IPS-20b (cell line): ENCODE results near the gene TBCK.
"Not testable (repeated sequence)": the region's sequence is repeated elsewhere in the genome, so short reads cannot be mapped to it uniquely, and the experiment has no call there.

ENCODE experiments used
- H3K27ac ChIP-seq: one replicate; pipeline ENCODE4 v1.5.1; 2013; ENCODE audit warnings: low read length
- H3K27me3 ChIP-seq: 2 replicates; pipeline ENCODE4 v1.6.1; 2013; ENCODE audit warnings: mild to moderate bottlenecking, low read length, inconsistent platforms; ENCODE audit not compliant: insufficient read depth
- H3K36me3 ChIP-seq: 2 replicates; pipeline ENCODE4 v1.6.1; 2013; ENCODE audit warnings: low read depth, mild to moderate bottlenecking, inconsistent platforms, low read length, moderate library complexity; ENCODE audit not compliant: insufficient read depth
- H3K4me1 ChIP-seq: 2 replicates; pipeline ENCODE4 v1.6.1; 2013; ENCODE audit warnings: mild to moderate bottlenecking, control low read depth, inconsistent platforms, low read length, moderate library complexity; ENCODE audit not compliant: insufficient read depth
- H3K4me3 ChIP-seq: 2 replicates; pipeline ENCODE4 v1.5.1; 2013; ENCODE audit warnings: mild to moderate bottlenecking, low read length, inconsistent platforms
- H3K9ac ChIP-seq: 2 replicates; pipeline ENCODE4 v1.6.1; 2013; ENCODE audit warnings: low read depth, mild to moderate bottlenecking, inconsistent platforms, low read length, moderate library complexity
- H3K9me3 ChIP-seq: 2 replicates; pipeline ENCODE4 v1.6.1; 2013; ENCODE audit warnings: mild to moderate bottlenecking, low read depth, low read length, inconsistent platforms; ENCODE audit not compliant: insufficient read depth

TBCK gene

GRCh38 chr4:106149911-106150310, 166.1 kb downstream of the TBCK start:
- H3K9ac ChIP-seq, result no peak overlapping the region
- no peaks in the 10 kb centered on the region for H3K4me1 ChIP-seq
- H3K9me3 ChIP-seq, result peaks cover 6% of the 10 kb centered on the region
- H3K36me3 ChIP-seq, result no peaks in the 10 kb centered on the region
- no peak overlapping the region for H3K4me3 ChIP-seq
- H3K27me3 ChIP-seq, result no peaks in the 10 kb centered on the region
- no peak overlapping the region for H3K27ac ChIP-seq

- Histone ChIP-seq H3K27ac (no peak overlapping the region), H3K27me3 (no peaks in the 10 kb centered on the region), H3K4me1 (no peaks in the 10 kb centered on the region), H3K9ac (no peak overlapping the region), H3K4me3 (no peak overlapping the region), H3K36me3 (no peaks in the 10 kb centered on the region), H3K9me3 (peaks cover 6% of the 10 kb centered on the region)
Measured at GRCh38 chr4:106149026-106149425, 167.0 kb downstream of the TBCK start.

DNA sequence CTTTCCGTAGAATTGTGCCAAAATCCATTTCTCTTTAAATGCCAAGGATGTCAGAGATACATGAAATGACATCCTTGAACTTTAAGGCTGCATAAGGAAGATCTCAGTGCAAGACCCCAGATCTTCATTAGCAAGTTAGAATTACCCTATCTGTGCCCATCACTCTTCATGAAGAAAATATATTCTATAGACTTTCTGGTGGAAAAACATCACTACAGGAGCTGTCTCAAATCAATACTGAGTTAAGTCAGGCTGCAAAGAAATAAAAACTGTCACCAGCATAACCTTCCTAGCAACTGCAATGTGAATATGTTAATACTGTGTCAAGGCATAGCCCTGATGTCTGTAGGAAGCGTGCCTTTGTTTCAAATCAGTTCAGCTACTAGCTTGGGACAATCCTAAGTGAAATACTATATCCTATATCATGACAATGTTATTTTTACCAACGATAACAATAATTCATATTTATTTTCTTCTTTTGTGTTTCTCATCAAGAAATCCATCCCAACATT, 173.3 kb downstream of the TBCK start:
- Histone ChIP-seq H3K9me3 (no peaks in the 10 kb centered on the region; the same call in 1 of the 2 replicates), H3K27ac (no peak overlapping the region), H3K9ac (no peak overlapping the region), H3K4me3 (no peak overlapping the region), H3K27me3 (no peaks in the 10 kb centered on the region), H3K36me3 (no peaks in the 10 kb centered on the region), H3K4me1 (no peaks in the 10 kb centered on the region)

GRCh38 chr4:106140601-106141000, 175.4 kb downstream of the TBCK start:
- Histone ChIP-seq H3K9ac (no peak overlapping the region), H3K27ac (no peak overlapping the region), H3K4me3 (no peak overlapping the region), H3K27me3 (no peaks in the 10 kb centered on the region), H3K9me3 (no peaks in the 10 kb centered on the region), H3K36me3 (no peaks in the 10 kb centered on the region), H3K4me1 (no peaks in the 10 kb centered on the region)

- no peaks in the 10 kb centered on the region for H3K27me3 ChIP-seq
- H3K4me3 ChIP-seq, result no peak overlapping the region
- H3K9me3 ChIP-seq, result peaks cover 11% of the 10 kb centered on the region
- H3K27ac ChIP-seq, result no peak overlapping the region
- H3K9ac ChIP-seq, result no peak overlapping the region
- H3K36me3 ChIP-seq, result no peaks in the 10 kb centered on the region; the same call in 1 of the 2 replicates
- H3K4me1 ChIP-seq, result no peaks in the 10 kb centered on the region
Measured at GRCh38 chr4:106136777-106137331, 179.2 kb downstream of the TBCK start.

DNA sequence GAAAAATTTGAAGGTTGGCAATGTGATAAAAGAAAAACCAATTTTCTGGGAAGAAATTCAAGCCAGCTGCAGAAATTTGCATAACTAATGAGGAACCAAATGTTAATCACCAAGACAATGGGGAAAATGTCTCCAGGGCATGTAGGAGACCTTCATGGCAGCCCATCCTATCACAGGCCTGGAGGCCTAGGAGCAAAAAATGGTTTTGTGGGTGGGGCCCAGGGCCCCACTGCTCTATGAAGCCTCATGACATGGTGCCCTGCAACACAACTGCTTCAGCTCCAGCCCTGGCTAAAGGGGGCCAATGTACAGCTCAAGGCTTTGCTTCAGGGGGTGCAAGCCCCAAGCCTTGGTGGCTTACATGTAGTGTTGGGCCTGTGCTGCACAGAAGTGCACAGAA, 184.0 kb downstream of the TBCK start:
- H3K4me1 ChIP-seq, result no peaks in the 10 kb centered on the region
- no peak overlapping the region for H3K9ac ChIP-seq
- H3K4me3 ChIP-seq, result no peak overlapping the region
- no peaks in the 10 kb centered on the region; the same call in 1 of the 2 replicates for H3K36me3 ChIP-seq
- H3K27me3 ChIP-seq, result no peaks in the 10 kb centered on the region
- H3K27ac ChIP-seq, result no peak overlapping the region
- peaks cover 15% of the 10 kb centered on the region for H3K9me3 ChIP-seq

DNA sequence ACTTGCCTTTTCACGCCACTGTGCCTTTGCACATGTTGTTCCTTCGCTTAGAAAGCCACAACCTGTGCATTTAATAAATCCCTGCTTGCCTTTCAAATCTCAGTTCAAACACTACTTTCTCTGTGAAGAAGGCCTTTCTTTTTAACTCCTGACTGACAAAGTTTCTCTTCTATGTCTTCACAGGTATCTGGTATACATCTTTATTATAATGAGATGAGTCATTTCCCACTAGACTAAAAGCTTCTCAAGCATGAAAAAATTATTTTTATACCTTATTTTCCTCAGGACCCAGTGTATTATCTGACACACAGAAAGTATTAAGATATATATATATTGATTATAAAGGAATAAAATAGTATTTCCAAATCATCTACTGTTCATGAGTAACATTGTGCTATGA, 189.9 kb downstream of the TBCK start:
- Histone ChIP-seq H3K4me3 (no peak overlapping the region), H3K27me3 (no peaks in the 10 kb centered on the region), H3K9me3 (no peaks in the 10 kb centered on the region), H3K9ac (no peak overlapping the region), H3K4me1 (no peaks in the 10 kb centered on the region), H3K27ac (no peak overlapping the region), H3K36me3 (no peaks in the 10 kb centered on the region)

GRCh38 chr4:106119949-106120555, 196.0 kb downstream of the TBCK start:
- not testable (repeated sequence) for H3K27me3 ChIP-seq, H3K27ac ChIP-seq

DNA sequence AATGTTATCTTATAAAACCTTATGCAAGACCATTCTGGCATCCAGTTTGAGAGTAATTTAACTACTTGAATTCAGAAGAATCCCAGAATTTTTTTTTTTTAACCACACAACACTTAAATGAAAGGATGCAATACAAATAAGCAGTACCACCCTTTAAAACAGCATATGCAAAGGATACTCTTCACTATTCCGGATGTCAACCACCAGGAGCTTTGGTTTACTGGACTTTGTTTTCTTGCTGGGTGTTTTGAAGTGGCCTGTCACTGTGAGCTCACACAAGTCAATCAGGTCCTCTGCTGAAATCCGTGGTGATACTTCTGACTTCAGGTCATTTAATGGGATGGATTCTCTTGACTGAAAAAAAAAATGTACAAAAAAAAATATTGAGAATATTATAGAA, 200.0 kb downstream of the TBCK start:
- Histone ChIP-seq H3K36me3 (peaks cover 8% of the 10 kb centered on the region; the same call in 1 of the 2 replicates), H3K9me3 (peaks cover 20% of the 10 kb centered on the region), H3K27me3 (no peaks in the 10 kb centered on the region), H3K4me3 (no peak overlapping the region), H3K27ac (no peak overlapping the region), H3K9ac (no peak overlapping the region), H3K4me1 (no peaks in the 10 kb centered on the region; the same call in 1 of the 2 replicates)

More at GRCh38 chr4:106119949-106120555, 196.0 kb downstream of the TBCK start:
- H3K9me3 ChIP-seq, H3K9ac ChIP-seq, H3K4me1 ChIP-seq, H3K36me3 ChIP-seq, H3K4me3 ChIP-seq: not testable (repeated sequence)

- no peaks in the 10 kb centered on the region for H3K27me3 ChIP-seq
- H3K4me1 ChIP-seq, result no peaks in the 10 kb centered on the region; the same call in 1 of the 2 replicates
- H3K9ac ChIP-seq, result no peak overlapping the region
- no peak overlapping the region for H3K27ac ChIP-seq
- peaks cover 17% of the 10 kb centered on the region; the same call in 1 of the 2 replicates for H3K36me3 ChIP-seq
- H3K4me3 ChIP-seq, result no peak overlapping the region
- peaks cover 33% of the 10 kb centered on the region for H3K9me3 ChIP-seq
Measured at GRCh38 chr4:106114270-106114669, 201.7 kb downstream of the TBCK start.

DNA sequence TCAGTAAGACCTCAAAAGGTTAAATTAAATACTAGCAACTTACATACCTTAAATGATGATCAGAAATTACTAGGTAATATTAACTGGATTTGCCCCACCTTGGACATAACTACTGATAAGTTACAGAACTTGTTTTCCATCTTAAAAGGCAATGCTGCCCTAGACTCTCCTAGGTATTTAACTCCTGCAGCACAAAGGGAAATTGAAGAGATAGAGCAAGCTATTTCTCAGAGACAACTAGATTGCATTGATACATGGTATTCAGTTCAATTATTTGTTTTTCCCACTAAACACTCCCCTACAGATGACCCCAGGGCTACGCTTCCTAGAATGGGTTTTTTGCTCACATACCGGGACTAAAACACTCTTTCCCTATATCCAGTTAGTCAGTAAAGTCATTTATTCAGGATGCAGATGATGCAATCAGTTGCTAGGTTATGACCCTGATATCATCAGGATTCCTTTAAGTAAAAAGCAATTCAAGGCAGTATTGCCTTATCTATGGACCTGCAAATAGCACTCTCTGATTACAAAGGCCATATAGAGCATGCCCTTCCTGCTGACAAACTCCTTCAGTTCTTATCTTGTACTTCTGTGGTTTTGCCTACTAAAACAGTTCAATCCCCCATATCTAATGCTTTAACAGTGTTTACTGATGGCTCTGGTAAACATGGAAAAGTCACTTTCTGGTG, 204.1 kb downstream of the TBCK start:
- not testable (repeated sequence) for H3K9ac ChIP-seq, H3K4me3 ChIP-seq, H3K27ac ChIP-seq, H3K4me1 ChIP-seq, H3K27me3 ChIP-seq
- Histone ChIP-seq H3K9me3 (peaks cover 42% of the 10 kb centered on the region), H3K36me3 (peaks cover 17% of the 10 kb centered on the region; the same call in 1 of the 2 replicates)

DNA sequence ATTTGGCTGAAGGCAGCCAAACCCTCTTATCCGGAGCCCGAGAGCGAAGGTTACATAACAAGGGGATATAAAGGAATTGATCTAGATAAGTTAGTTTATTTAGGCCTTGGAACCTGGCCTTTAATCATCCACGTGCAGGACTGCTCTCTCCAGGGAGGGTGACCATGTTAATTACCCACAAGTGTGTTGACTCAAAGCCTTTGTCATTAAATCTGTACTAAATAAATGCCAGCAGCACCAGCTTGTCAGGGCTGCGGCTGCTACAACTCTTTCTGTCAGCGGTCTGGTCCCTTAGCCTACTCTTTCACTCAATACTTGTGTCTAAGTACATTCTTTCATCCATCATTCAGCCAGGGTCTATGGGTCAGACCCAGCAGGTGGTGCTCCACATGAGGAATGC, 206.1 kb downstream of the TBCK start:
- H3K4me1 ChIP-seq, result no peaks in the 10 kb centered on the region; the same call in 1 of the 2 replicates
- no peaks in the 10 kb centered on the region for H3K27me3 ChIP-seq
- H3K4me3 ChIP-seq, result no peak overlapping the region
- no peak overlapping the region for H3K27ac ChIP-seq
- peaks cover 42% of the 10 kb centered on the region for H3K9me3 ChIP-seq
- H3K36me3 ChIP-seq, result 0 out of 2 replicates have a peak, but pooled peaks cover 10% of the 10 kb centered on the region
- H3K9ac ChIP-seq, result no peak overlapping the region
